ENCODE data around the gene MYO3A. TPM values are rescaled to one million over a fixed set of nuclear protein-coding genes. Genes with fewer than 3 reads are reported as not detected.

Gene MYO3A
- total RNA-seq, 6 experiments from 2014 or later, result 0.03 TPM; not detected in 5

DNA sequence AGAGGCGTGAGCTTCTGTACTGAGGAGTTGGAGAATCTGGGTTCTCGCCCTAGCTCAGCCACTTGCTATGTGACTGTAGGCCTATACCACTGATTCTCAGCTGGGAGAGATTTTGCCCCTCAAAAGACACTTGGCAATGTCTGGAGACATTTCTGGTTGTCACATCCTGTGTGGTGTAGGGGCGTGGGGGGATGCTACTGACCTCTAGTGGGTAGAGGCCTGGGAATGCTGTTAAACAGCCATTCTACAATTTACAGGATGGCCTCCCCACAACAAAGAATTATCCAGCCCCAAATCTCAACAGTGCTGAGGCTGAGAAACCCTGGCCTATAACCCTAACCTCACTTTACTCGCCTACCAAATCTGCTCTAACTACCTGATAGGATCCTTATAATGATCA lies 223.7 kb downstream of the MYO3A start:
- H3K4me3 Mint-ChIP-seq, result no peak overlapping the region; the same call in 1 of the 2 replicates
- DNase-seq, result no peak
- no peaks in the 10 kb centered on the region for H3K36me3 Mint-ChIP-seq (ENCODE audit: low read depth)
- H3K27me3 Mint-ChIP-seq (ENCODE audit: insufficient read depth), result peaks cover 3% of the 10 kb centered on the region
- TF ChIP-seq CTCF (IDR thresholded peaks at IDR 0.05), result peak; percentile 9; the same call in 1 of the 2 replicates
- H3K9me3 Mint-ChIP-seq, result peaks cover 8% of the 10 kb centered on the region; the same call in 1 of the 2 replicates
- no peaks in the 10 kb centered on the region for H3K4me1 Mint-ChIP-seq (ENCODE audit: low read depth)
- no peak overlapping the region for H3K27ac Mint-ChIP-seq

DNA sequence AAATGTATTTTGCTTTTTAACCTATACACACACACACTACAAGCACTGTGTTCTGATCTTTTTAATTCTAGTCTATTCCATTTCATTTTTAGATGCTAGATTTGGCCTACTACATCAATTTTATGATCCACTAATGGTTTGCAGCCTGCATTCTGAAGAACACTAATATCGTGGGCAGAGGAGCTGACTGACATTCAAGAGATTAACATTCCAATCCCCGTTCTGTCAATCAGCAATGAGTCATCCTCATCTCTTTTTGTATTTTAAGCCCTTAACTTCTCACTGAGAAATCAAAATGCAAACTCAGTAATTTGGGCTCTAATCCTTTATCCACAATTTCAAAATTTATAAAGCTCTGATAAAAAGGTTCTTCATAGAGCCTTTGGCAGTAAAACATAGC lies 235.4 kb downstream of the MYO3A start:
- H3K9me3 Mint-ChIP-seq, result peaks cover 4% of the 10 kb centered on the region; the same call in 1 of the 2 replicates
- H3K36me3 Mint-ChIP-seq (ENCODE audit: low read depth), result no peaks in the 10 kb centered on the region

DNA sequence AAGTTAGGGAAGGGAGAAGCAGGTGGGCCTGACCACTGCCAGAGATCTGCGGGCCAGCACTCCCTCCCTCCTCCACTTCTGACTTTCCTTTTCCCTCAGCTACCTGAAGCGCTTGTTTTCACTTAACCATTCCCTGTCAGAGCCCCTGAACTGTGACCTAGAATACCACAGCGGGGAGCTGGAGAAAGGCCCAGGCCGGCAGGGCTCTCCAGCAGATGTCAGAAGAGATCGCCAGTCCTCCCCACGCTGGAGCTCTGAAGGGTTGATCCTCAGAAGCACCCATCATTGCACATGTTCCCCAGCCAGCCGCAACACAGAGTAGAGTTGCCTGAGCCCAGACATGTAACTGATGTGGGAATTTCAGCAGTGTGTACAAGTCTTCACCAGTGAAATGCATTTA lies 238.1 kb downstream of the MYO3A start:
- Mint-ChIP-seq H3K27me3 (ENCODE audit: insufficient read depth) (peaks cover 3% of the 10 kb centered on the region; the same call in 1 of the 2 replicates), H3K27ac (no peak overlapping the region), H3K36me3 (ENCODE audit: low read depth) (no peaks in the 10 kb centered on the region), H3K9me3 (peaks cover 14% of the 10 kb centered on the region), H3K4me3 (no peak overlapping the region), H3K4me1 (ENCODE audit: low read depth) (no peaks in the 10 kb centered on the region)
- no peak for TF ChIP-seq CTCF (IDR thresholded peaks at IDR 0.05)
- DNase-seq, result no peak

More for the DNA sequence above, 235.4 kb downstream of the MYO3A start:
- no peak for TF ChIP-seq CTCF (IDR thresholded peaks at IDR 0.05)
- no peak for DNase-seq
- Mint-ChIP-seq H3K27ac (no peak overlapping the region), H3K4me1 (ENCODE audit: low read depth) (no peaks in the 10 kb centered on the region), H3K27me3 (ENCODE audit: insufficient read depth) (peaks cover 2% of the 10 kb centered on the region; the same call in 1 of the 2 replicates), H3K4me3 (no peak overlapping the region)

- H3K4me1 Mint-ChIP-seq (ENCODE audit: low read depth), result no peaks in the 10 kb centered on the region
- H3K27me3 Mint-ChIP-seq (ENCODE audit: insufficient read depth), result peaks cover 3% of the 10 kb centered on the region; the same call in 1 of the 2 replicates
- H3K27ac Mint-ChIP-seq, result no peak overlapping the region
- TF ChIP-seq CTCF (IDR thresholded peaks at IDR 0.05), result no peak
- H3K9me3 Mint-ChIP-seq, result peaks cover 14% of the 10 kb centered on the region
- no peaks in the 10 kb centered on the region for H3K36me3 Mint-ChIP-seq (ENCODE audit: low read depth)
- DNase-seq, result no peak
- H3K4me3 Mint-ChIP-seq, result no peak overlapping the region
Observed at GRCh38 chr10:26173837-26174236, 239.8 kb downstream of the MYO3A start.

- no peaks in the 10 kb centered on the region for H3K36me3 Mint-ChIP-seq (ENCODE audit: low read depth)
- no peak overlapping the region for H3K4me3 Mint-ChIP-seq
- H3K4me1 Mint-ChIP-seq (ENCODE audit: low read depth), result no peaks in the 10 kb centered on the region
- H3K27ac Mint-ChIP-seq, result no peak overlapping the region
- no peak for TF ChIP-seq CTCF (IDR thresholded peaks at IDR 0.05)
- H3K27me3 Mint-ChIP-seq (ENCODE audit: insufficient read depth), result peaks cover 1% of the 10 kb centered on the region; the same call in 1 of the 2 replicates
- peaks cover 14% of the 10 kb centered on the region for H3K9me3 Mint-ChIP-seq
- no peak for DNase-seq
Observed at GRCh38 chr10:26177341-26177740, 243.3 kb downstream of the MYO3A start.
